Activated CD8-positive, alpha-beta memory T cell treated with anti-CD3 and anti-CD28 coated beads, Interleukin-2, amount 50 U/mL, for 48 hours (primary cell): ENCODE measurements around the gene PTPRK.
"Not testable (repeated sequence)": the region's sequence is repeated elsewhere in the genome, so short reads cannot be mapped to it uniquely, and the experiment has no call there.

Experiments used
- DNase-seq: peaks from one replicate; pipeline ENCODE4 v3.0.0-alpha.2; 2020

The PTPRK gene

GRCh38 chr6:127945434-127946097 is 574.8 kb downstream of the PTPRK start:
- DNase-seq: no peak

- no peak for DNase-seq
These were observed 579.2 kb downstream of the PTPRK start for GRCh38 chr6:127941228-127941627.

- no peak for DNase-seq
These were observed 580.8 kb downstream of the PTPRK start for GRCh38 chr6:127939442-127940066.

- no peak for DNase-seq
These were observed 581.7 kb downstream of the PTPRK start for GRCh38 chr6:127938701-127939100.

- DNase-seq: no peak
These were observed 582.7 kb downstream of the PTPRK start for GRCh38 chr6:127937747-127938146.

- no peak for DNase-seq
These were observed 583.3 kb downstream of the PTPRK start for GRCh38 chr6:127937102-127937501.

- DNase-seq: no peak
These were observed 585.4 kb downstream of the PTPRK start for GRCh38 chr6:127934956-127935355.

- no peak for DNase-seq
These were observed 586.3 kb downstream of the PTPRK start for GRCh38 chr6:127933852-127934840.

- no peak for DNase-seq
These were observed 587.3 kb downstream of the PTPRK start for GRCh38 chr6:127933137-127933536.

- no peak for DNase-seq
These were observed 587.7 kb downstream of the PTPRK start for GRCh38 chr6:127932708-127933107.

GRCh38 chr6:127926441-127926840 is 594.0 kb downstream of the PTPRK start:
- DNase-seq: not testable (repeated sequence)

GRCh38 chr6:127924440-127924839 is 596.0 kb downstream of the PTPRK start:
- no peak for DNase-seq

GRCh38 chr6:127924031-127924430 is 596.4 kb downstream of the PTPRK start:
- DNase-seq: no peak

GRCh38 chr6:127923135-127923534 is 597.3 kb downstream of the PTPRK start:
- no peak for DNase-seq

- no peak for DNase-seq
These were observed 598.4 kb downstream of the PTPRK start for GRCh38 chr6:127921982-127922381.

GRCh38 chr6:127920804-127921203 is 599.6 kb downstream of the PTPRK start:
- no peak for DNase-seq
